NCI-H1694 (cell line): ENCODE results near the gene BACE2.
"Not testable (repeated sequence)": the region's sequence is repeated elsewhere in the genome, so short reads cannot be mapped to it uniquely, and the experiment has no call there.

ENCODE experiments used
- DNase-seq: peaks from one replicate; lab custom pipeline; 2025; lab: John Stamatoyannopoulos, UW

BACE2 gene

GRCh38 chr21:41215856-41216408, 48.0 kb downstream of the BACE2 start:
- DNase-seq: no peak

GRCh38 chr21:41216486-41216885, 48.5 kb downstream of the BACE2 start:
- DNase-seq: no peak

- DNase-seq: no peak
These were observed 49.9 kb downstream of the BACE2 start for GRCh38 chr21:41217671-41218385.

GRCh38 chr21:41219498-41220207, 51.7 kb downstream of the BACE2 start:
- no peak for DNase-seq

GRCh38 chr21:41220208-41220733, 52.3 kb downstream of the BACE2 start:
- no peak for DNase-seq

GRCh38 chr21:41222247-41223068, 54.5 kb downstream of the BACE2 start:
- DNase-seq: no peak

- no peak for DNase-seq
These were observed 58.9 kb downstream of the BACE2 start for GRCh38 chr21:41226853-41227252.

GRCh38 chr21:41227357-41228005, 59.5 kb downstream of the BACE2 start:
- DNase-seq: no peak

- no peak for DNase-seq
These were observed 60.0 kb downstream of the BACE2 start for GRCh38 chr21:41228006-41228370.

GRCh38 chr21:41228492-41228891, 60.5 kb downstream of the BACE2 start:
- DNase-seq: no peak

- no peak for DNase-seq
These were observed 61.0 kb downstream of the BACE2 start for GRCh38 chr21:41228958-41229357.

GRCh38 chr21:41229509-41230248, 61.7 kb downstream of the BACE2 start:
- no peak for DNase-seq

GRCh38 chr21:41230497-41230896, 62.5 kb downstream of the BACE2 start:
- DNase-seq: no peak

GRCh38 chr21:41231060-41231459, 63.1 kb downstream of the BACE2 start:
- no peak for DNase-seq

GRCh38 chr21:41232013-41232412, 64.1 kb downstream of the BACE2 start:
- no peak for DNase-seq

- no peak for DNase-seq
These were observed 66.0 kb downstream of the BACE2 start for GRCh38 chr21:41233916-41234315.

GRCh38 chr21:41234569-41234968, 66.6 kb downstream of the BACE2 start:
- DNase-seq: no peak

- no peak for DNase-seq
These were observed 67.2 kb downstream of the BACE2 start for GRCh38 chr21:41235201-41235600.

GRCh38 chr21:41236352-41236973, 68.5 kb downstream of the BACE2 start:
- DNase-seq: no peak

- not testable (repeated sequence) for DNase-seq
These were observed 70.3 kb downstream of the BACE2 start for GRCh38 chr21:41238081-41238796.
